Stimulated activated CD4-positive, alpha-beta T cell treated with anti-CD3 and anti-CD28 coated beads, Interleukin-1b, Interleukin-23, amount 100 ng/mL, for 48 hours (primary cell): Measurements from ENCODE around the gene LAT.

Experiments
- DNase-seq: peaks from one replicate; pipeline ENCODE4 v3.0.0-alpha.2; 2020

The LAT gene

DNA sequence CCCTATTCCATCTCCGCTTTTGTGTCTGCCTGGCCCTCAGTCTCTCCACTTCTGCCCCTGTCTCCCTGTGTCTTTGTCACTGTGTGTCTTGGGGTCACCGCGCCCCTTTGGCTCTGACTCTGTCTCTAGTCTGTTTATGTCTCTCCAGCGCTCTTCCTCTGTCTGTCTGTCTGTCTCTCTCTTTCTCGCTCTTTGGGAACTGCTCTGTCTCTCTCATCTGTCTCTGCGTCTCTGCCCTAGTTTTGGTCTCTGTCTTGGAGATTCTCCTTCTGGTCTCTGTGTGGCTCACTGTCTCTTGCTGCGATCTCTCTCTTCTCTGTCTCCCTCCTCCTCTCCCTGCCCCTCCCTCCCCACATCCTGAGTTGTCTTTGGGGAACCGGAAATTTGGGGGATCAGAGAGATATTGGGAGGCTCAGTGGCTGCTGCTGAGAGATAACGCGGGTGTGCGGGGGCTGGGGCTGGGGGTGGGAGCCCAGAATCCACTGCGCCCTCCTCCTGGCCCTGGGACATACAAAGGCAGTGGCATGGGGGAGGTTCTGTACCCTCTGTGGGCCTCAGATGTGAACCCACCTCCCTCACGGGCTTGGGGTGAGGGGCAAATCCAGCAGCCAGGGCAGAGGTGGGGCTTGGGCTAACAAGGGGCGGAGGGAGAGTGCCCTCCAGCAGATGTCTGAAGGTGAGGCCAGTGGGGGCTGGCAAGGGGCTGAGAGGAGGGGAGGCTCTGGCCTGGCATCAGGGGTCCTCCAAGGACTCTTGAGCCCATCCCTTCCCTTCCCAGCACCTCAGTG, 24.4 kb downstream of the LAT start:
- no peak for DNase-seq

DNA sequence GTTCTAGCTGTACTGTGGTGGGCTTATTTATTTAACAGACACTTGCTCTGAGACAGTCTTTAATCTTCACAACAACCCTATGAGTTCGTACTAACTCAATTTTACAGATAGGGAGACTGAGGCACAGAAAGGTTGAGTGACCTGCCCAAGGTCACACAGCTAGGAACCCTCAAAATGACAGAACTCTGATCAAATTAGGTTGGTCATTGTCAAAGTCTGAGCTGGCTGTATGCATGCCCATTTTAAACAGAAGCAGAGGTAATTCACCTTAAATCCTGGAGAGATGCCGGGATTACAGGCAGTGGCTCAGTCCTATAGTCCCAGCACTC, 24.9 kb downstream of the LAT start:
- no peak for DNase-seq

GRCh38 chr16:29011112-29011511, 26.3 kb downstream of the LAT start:
- DNase-seq, result no peak

- no peak for DNase-seq
Observed at GRCh38 chr16:29011851-29012250, 27.0 kb downstream of the LAT start.

- DNase-seq, result peak; percentile 43
Observed at GRCh38 chr16:29012913-29013553, 28.2 kb downstream of the LAT start.

DNA sequence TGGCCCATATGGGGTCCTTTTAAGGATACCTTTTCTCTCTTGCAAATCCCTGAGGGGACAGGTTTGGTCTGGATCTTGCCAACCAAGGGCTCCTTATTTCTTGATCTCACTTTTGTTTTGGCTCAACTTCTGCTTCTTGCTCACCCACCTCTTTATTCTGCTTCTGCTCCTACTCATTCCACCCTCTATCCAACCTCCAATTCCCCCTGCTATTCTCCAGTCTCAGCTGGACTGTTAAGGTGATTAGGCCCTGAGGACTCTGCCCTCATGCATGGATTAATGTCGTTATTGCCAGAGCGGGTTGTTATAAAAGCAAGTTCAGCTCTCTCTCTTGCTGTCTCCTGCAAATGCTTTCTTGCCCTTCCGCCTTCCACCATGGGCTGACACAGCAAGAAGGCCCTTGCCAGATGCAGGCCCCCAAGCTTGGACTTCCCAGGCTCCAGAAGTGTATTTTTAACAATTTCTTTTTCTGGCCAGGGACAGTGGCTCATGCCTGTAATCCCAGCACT, 29.8 kb downstream of the LAT start:
- DNase-seq, result no peak

DNA sequence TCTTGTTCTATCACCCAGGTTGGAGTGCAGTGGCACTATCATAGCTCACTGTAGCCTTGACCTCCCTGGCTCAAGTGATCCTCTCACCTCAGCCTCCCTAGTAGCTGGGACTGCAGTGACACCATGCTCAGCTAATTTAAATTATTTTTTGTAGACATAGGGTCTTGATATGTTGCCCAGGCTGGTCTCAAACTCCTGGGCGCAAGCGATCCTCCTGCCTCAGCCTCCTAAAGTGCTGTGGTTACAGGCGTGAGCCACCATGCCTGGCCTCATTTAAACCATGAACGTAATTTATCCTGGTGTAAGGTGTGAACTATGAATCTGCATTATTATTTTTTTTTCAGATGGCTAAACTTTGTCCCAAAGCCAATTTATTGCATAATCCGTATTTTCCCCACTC, 37.3 kb downstream of the LAT start:
- no peak for DNase-seq

- DNase-seq, result no peak
Observed at GRCh38 chr16:29023279-29024277, 38.7 kb downstream of the LAT start.

GRCh38 chr16:29024278-29024677, 39.4 kb downstream of the LAT start:
- no peak for DNase-seq

DNA sequence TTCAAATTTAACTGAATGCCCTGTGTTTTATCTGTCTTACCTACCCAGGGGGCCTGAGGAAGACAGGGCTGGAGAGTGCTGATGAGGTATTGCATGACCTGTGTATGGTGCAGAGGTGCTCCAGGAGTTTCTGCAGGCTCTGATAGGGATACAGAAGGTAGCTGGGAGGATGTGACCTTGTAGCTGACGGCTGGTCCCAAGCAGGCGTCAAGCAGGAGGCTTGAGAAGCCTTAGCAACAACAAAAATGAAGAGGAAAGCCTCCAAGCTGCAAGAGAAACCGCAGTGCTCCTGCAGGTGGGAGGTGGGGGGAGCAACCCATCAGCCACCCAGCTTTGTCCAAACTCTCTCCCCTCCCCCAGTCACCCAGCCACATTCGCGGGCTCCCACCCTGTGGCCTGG, 40.4 kb downstream of the LAT start:
- DNase-seq, result no peak

GRCh38 chr16:29025735-29026134, 40.9 kb downstream of the LAT start:
- no peak for DNase-seq

- no peak for DNase-seq
Observed at GRCh38 chr16:29028457-29029167, 43.8 kb downstream of the LAT start.

GRCh38 chr16:29029168-29029994, 44.5 kb downstream of the LAT start:
- DNase-seq, result peak; percentile 95

GRCh38 chr16:29030086-29030840, 45.4 kb downstream of the LAT start:
- DNase-seq, result no peak
